Prostate gland (tissue), 2 donors: ENCODE measurements around the gene GPR179. TPM values are rescaled to one million over a fixed set of nuclear protein-coding genes. Genes with fewer than 3 reads are reported as not detected.

Source experiments
- DNase-seq: peaks from one replicate; pipeline ENCODE4 v3.0.0-alpha.2; 2019; ENCODE audit warnings: low spot score
- H3K27ac ChIP-seq, 2 donors: fragments of 200-600 bp; sonication (generic); 2 replicates each; pipeline ENCODE4 v1.5.1; 2017 to 2019
- H3K27me3 ChIP-seq: fragments of 200-600 bp; sonication (generic); replicated peaks from 2 replicates; pipeline ENCODE4 v1.5.1; 2019; ENCODE audit not compliant: insufficient read depth
- H3K36me3 ChIP-seq, 2 donors: fragments of 200-600 bp; sonication (generic); 1 replicate in 1 of 2; 2 replicates in 1 of 2; pipeline versions ENCODE4 v1.5.1 to v1.8.1; 2017 to 2019
- H3K4me1 ChIP-seq: fragments of 200-600 bp; sonication (generic); replicated peaks from 2 replicates; pipeline ENCODE4 v1.5.1; 2019
- H3K4me3 ChIP-seq, 2 donors: fragments of 200-600 bp; sonication (generic); 2 replicates each; pipeline ENCODE4 v1.5.1; 2017 to 2019
- H3K9me3 ChIP-seq: fragments of 200-600 bp; sonication (generic); 2 replicates; pipeline ENCODE4 v1.5.1; 2017
- CTCF ChIP-seq, 4 experiments: fragments of 200-600 bp in 2 of 4; fragments of 450-650 bp in 2 of 4; sonication (generic) in 2 of 4; IDR thresholded peaks; 1 replicate in 3 of 4; 2 replicates in 1 of 4; pipeline ENCODE4 v1.5.1; 2016 to 2019; ENCODE audit warnings: antibody characterized with exemption in 4 of 4, mild to moderate bottlenecking in 2 of 4, moderate library complexity in 2 of 4
- POLR2A ChIP-seq: fragments of 450-650 bp; IDR thresholded peaks from one replicate; pipeline ENCODE4 v1.6.1; 2016; ENCODE audit warnings: antibody characterized with exemption, mild to moderate bottlenecking
- POLR2AphosphoS5 ChIP-seq: sonication (generic); formaldehyde crosslinking; IDR thresholded peaks from one replicate; pipeline ENCODE4 v1.6.1; 2017; ENCODE audit warnings: antibody characterized with exemption
- WGBS: methylation state at CpG from one replicate; pipeline ENCODE4 v1.1.5; 2018; 5-methylcytosine and 5-hydroxymethylcytosine counted together
- intact Hi-C: fragments of 100-400 bp; cut with DNase I; formaldehyde crosslinking; loops from one replicate; pipeline ENCODE4 v1.14.2; 2022
- total RNA-seq, 2 donors: library from RNA; depleted of rRNA; stranded (reverse); fragments of >200 nt; gene quantifications; one replicate each; pipeline ENCODE4 v1.1.0, GENCODE V29; 2016

The GPR179 gene
- total RNA-seq, 2 donors from 2014 or later = 0.14 to 0.40 TPM

GRCh38 chr17:38363016-38363415 lies 19.3 kb upstream of the GPR179 start:
- Histone ChIP-seq H3K27me3 (no peaks in the 10 kb centered on the region), H3K4me3 (no peak overlapping the region), H3K27ac (no peak overlapping the region), H3K9me3 (no peaks in the 10 kb centered on the region), H3K36me3 (peaks cover 0 to 3% of the 10 kb centered on the region in 2 donors), H3K4me1 (no peaks in the 10 kb centered on the region)
- DNase-seq = no peak
- intact Hi-C loops = no loop called here
- WGBS = 98% methylated on average over 5 of the region's 5 CpGs
- no peak for TF ChIP-seq POLR2AphosphoS5
- no peak for TF ChIP-seq CTCF (IDR thresholded peaks at IDR 0.05)
- TF ChIP-seq POLR2A = no peak

- no peak overlapping the region for H3K27ac ChIP-seq
- WGBS = 63% methylated on average over 5 of the region's 5 CpGs
- no peak overlapping the region for H3K4me3 ChIP-seq
- intact Hi-C loops = no loop called here
- no peaks in the 10 kb centered on the region for H3K9me3 ChIP-seq
- no peaks in the 10 kb centered on the region for H3K27me3 ChIP-seq
- no peaks in the 10 kb centered on the region for H3K36me3 ChIP-seq
- H3K4me1 ChIP-seq = no peaks in the 10 kb centered on the region
- no peak for DNase-seq
- TF ChIP-seq CTCF (IDR thresholded peaks at IDR 0.05) (no peak), POLR2A (no peak), POLR2AphosphoS5 (no peak)
Observed at GRCh38 chr17:38361694-38362465, 18.1 kb upstream of the GPR179 start.

GRCh38 chr17:38358586-38359513 lies 15.1 kb upstream of the GPR179 start:
- Histone ChIP-seq H3K27ac (peak overlapping the region; percentile 13 to 61), H3K4me3 (no peak overlapping the region), H3K9me3 (no peaks in the 10 kb centered on the region), H3K27me3 (no peaks in the 10 kb centered on the region), H3K36me3 (no peaks in the 10 kb centered on the region), H3K4me1 (peaks cover 4% of the 10 kb centered on the region)
- DNase-seq = peak; percentile 72
- WGBS = 22% methylated on average over 9 of the region's 9 CpGs
- no peak for TF ChIP-seq POLR2A
- peak; percentile 79 for TF ChIP-seq POLR2AphosphoS5
- intact Hi-C loops = loop anchor here (10.0 kb wide), 1 partner anchor 126 kb away; no protein-coding TSS in a partner anchor

GRCh38 chr17:38357486-38358123 lies 13.8 kb upstream of the GPR179 start:
- Histone ChIP-seq H3K4me3 (no peak overlapping the region), H3K36me3 (no peaks in the 10 kb centered on the region), H3K27ac (peak overlapping the region; percentile 33 to 61), H3K4me1 (peaks cover 11% of the 10 kb centered on the region), H3K27me3 (no peaks in the 10 kb centered on the region), H3K9me3 (no peaks in the 10 kb centered on the region)
- TF ChIP-seq CTCF (IDR thresholded peaks at IDR 0.05) = no peak
- no peak for TF ChIP-seq POLR2A
- peak; percentile 91 for TF ChIP-seq POLR2AphosphoS5
- WGBS = 9% methylated on average over 2 of the region's 2 CpGs
- peak; percentile 61 for DNase-seq
- intact Hi-C loops = loop anchor here (10.0 kb wide), 1 partner anchor 127 kb away; no protein-coding TSS in a partner anchor

- Histone ChIP-seq H3K27ac (no peak overlapping the region), H3K27me3 (no peaks in the 10 kb centered on the region), H3K9me3 (no peaks in the 10 kb centered on the region), H3K4me3 (no peak overlapping the region), H3K36me3 (no peaks in the 10 kb centered on the region), H3K4me1 (peaks cover 11% of the 10 kb centered on the region)
- TF ChIP-seq POLR2A (no peak), CTCF (IDR thresholded peaks at IDR 0.05) (no peak), POLR2AphosphoS5 (no peak)
- no peak for DNase-seq
- 83% methylated on average over 4 of the region's 4 CpGs for WGBS
- intact Hi-C loops = loop anchor here (10.0 kb wide), 1 partner anchor 130 kb away; no protein-coding TSS in a partner anchor
Observed at GRCh38 chr17:38355251-38355650, 11.5 kb upstream of the GPR179 start.
